MM.1S (cell line): Measurements from ENCODE around the gene CFB.

Experiments
- DNase-seq: peaks from one replicate; pipeline ENCODE4 v3.0.0-alpha.2; 2015
- H2AFZ ChIP-seq: fragments of 300-600 bp; sonication (generic); 2 replicates; pipeline ENCODE4 v1.6.0; 2016; ENCODE audit warnings: antibody characterized with exemption, low read length
- H3F3A ChIP-seq: fragments of 300-600 bp; sonication (generic); 2 replicates; pipeline ENCODE4 v1.6.1; 2016; ENCODE audit warnings: mild to moderate bottlenecking, antibody characterized with exemption, low read length, moderate library complexity, mixed read lengths; ENCODE audit not compliant: insufficient read depth
- H3K27ac ChIP-seq: fragments of 300-600 bp; sonication (generic); 2 replicates; pipeline ENCODE4 v1.5.1; 2016; ENCODE audit warnings: mild to moderate bottlenecking, low read length
- H3K27me3 ChIP-seq: fragments of 300-600 bp; sonication (generic); replicated peaks from 2 replicates; pipeline ENCODE4 v1.6.0; 2016; ENCODE audit warnings: low read length; ENCODE audit not compliant: insufficient read depth
- H3K36me3 ChIP-seq: fragments of 300-600 bp; sonication (generic); replicated peaks from 2 replicates; pipeline ENCODE4 v1.6.1; 2016; ENCODE audit warnings: mild to moderate bottlenecking, low read length, mixed read lengths; ENCODE audit not compliant: insufficient read depth
- H3K4me1 ChIP-seq: fragments of 300-600 bp; sonication (generic); 2 replicates; pipeline ENCODE4 v1.6.1; 2016; ENCODE audit warnings: low read length, mixed read lengths
- H3K4me2 ChIP-seq: fragments of 300-600 bp; sonication (generic); 2 replicates; pipeline ENCODE4 v1.6.0; 2016; ENCODE audit warnings: low read depth, low read length
- H3K4me3 ChIP-seq: fragments of 300-600 bp; sonication (generic); 2 replicates; pipeline ENCODE4 v1.5.1; 2016; ENCODE audit warnings: low read length, mixed read lengths
- H3K79me2 ChIP-seq: fragments of 300-600 bp; sonication (generic); 2 replicates; pipeline ENCODE4 v1.6.1; 2016; ENCODE audit warnings: mixed run types, low read length, mixed read lengths
- H3K9ac ChIP-seq: fragments of 300-600 bp; sonication (generic); 2 replicates; pipeline ENCODE4 v1.6.1; 2016; ENCODE audit warnings: low read length, mixed read lengths
- H3K9me2 ChIP-seq: fragments of 300-600 bp; sonication (generic); replicated peaks from 2 replicates; pipeline ENCODE4 v1.6.1; 2016; ENCODE audit warnings: mild to moderate bottlenecking, low read length, mixed read lengths; ENCODE audit not compliant: insufficient read depth
- H3K9me3 ChIP-seq: fragments of 300-600 bp; sonication (generic); replicated peaks from 2 replicates; pipeline ENCODE4 v1.6.1; 2016; ENCODE audit warnings: mild to moderate bottlenecking, low read length, mixed read lengths; ENCODE audit not compliant: insufficient read depth
- H4K20me1 ChIP-seq: fragments of 300-600 bp; sonication (generic); 2 replicates; pipeline ENCODE4 v1.6.1; 2016; ENCODE audit warnings: mild to moderate bottlenecking, low read length, moderate library complexity, mixed read lengths; ENCODE audit not compliant: insufficient read depth
- CTCF ChIP-seq: fragments of 300-600 bp; sonication (generic); IDR thresholded peaks from 2 replicates; pipeline ENCODE4 v1.5.1; 2016; ENCODE audit warnings: antibody characterized with exemption, low read length, mixed read lengths
- EZH2 ChIP-seq: fragments of 300-600 bp; sonication (generic); optimal IDR thresholded peaks from 2 replicates; pipeline ENCODE3; 2017; ENCODE audit warnings: low read depth, mild to moderate bottlenecking, antibody characterized with exemption, low read length, mixed read lengths
- EZH2phosphoT487 ChIP-seq: fragments of 300-600 bp; sonication (generic); IDR thresholded peaks from 2 replicates; pipeline ENCODE4 v1.6.1; 2018; ENCODE audit warnings: antibody characterized with exemption, low read length

Gene CFB

GRCh38 chr6:31952140-31952805 is 6.4 kb downstream of the CFB start:
- Histone ChIP-seq H3K27me3 (peaks cover 12% of the 10 kb centered on the region), H3K9ac (no peak overlapping the region), H3K9me3 (no peaks in the 10 kb centered on the region), H3F3A (no peaks in the 10 kb centered on the region), H3K27ac (no peak overlapping the region), H3K4me2 (no peak overlapping the region), H3K9me2 (no peaks in the 10 kb centered on the region), H2AFZ (no peak overlapping the region), H3K4me1 (no peaks in the 10 kb centered on the region), H4K20me1 (no peaks in the 10 kb centered on the region), H3K4me3 (no peak overlapping the region), H3K79me2 (peaks cover 7% of the 10 kb centered on the region), H3K36me3 (0 out of 2 replicates have a peak, but pooled peaks cover 2% of the 10 kb centered on the region)
- no peak for DNase-seq
- TF ChIP-seq CTCF = peak; percentile 60
- TF ChIP-seq EZH2 = no peak

DNA sequence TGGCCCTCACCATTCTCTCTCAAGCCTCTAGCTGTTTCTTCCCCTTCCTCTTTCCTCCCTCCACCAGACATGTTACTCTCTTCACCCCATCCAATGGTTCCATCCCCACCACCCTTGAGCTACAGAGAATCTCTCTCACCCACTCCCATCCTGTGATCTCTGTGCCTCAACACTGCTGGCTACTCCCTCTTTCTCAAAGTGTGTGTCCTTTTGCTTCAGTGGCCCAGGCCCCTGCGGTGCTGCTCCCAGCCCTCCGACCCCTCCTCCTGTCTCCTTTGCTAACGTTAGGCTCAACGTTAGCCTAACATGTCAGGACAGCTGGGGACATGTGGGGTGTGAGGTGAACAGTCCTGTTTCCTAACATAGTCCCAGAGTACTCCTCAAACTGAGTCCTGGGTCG is 7.0 kb downstream of the CFB start:
- Histone ChIP-seq H3K9me3 (no peaks in the 10 kb centered on the region), H3F3A (no peaks in the 10 kb centered on the region), H3K4me2 (no peak overlapping the region), H3K36me3 (0 out of 2 replicates have a peak, but pooled peaks cover 2% of the 10 kb centered on the region), H3K9ac (no peak overlapping the region), H3K9me2 (no peaks in the 10 kb centered on the region), H2AFZ (no peak overlapping the region), H3K4me3 (no peak overlapping the region), H3K27me3 (peaks cover 6% of the 10 kb centered on the region; the same call in 1 of the 2 replicates), H4K20me1 (no peaks in the 10 kb centered on the region), H3K27ac (no peak overlapping the region), H3K79me2 (peaks cover 13% of the 10 kb centered on the region), H3K4me1 (peaks cover 5% of the 10 kb centered on the region)
- no peak for DNase-seq
- no peak for TF ChIP-seq EZH2phosphoT487
- TF ChIP-seq CTCF = no peak
- no peak for TF ChIP-seq EZH2

DNA sequence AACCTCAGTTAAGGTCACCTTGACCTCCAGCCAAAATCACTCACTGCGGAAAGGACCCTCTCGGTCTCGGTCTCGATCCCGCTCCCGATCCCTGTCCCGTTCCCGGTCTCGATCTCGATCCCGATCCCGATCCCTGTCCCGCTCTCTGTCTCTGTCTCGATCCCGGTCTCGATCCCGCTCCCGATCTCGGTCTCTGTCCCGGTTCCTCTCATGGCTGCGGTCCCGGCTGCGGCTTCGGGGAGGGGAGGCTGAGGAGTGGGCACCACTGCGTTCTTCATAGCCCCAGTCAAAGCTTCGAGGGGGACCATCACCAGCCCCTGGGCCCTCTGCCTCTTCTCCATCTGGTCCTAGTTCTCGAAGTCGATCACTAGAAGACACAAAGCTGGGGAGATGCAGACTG is 8.6 kb downstream of the CFB start:
- Histone ChIP-seq H3K4me1 (peaks cover 9% of the 10 kb centered on the region), H3K27me3 (no peaks in the 10 kb centered on the region), H3K9me2 (no peaks in the 10 kb centered on the region), H3K9ac (no peak overlapping the region), H3K4me3 (no peak overlapping the region), H3K4me2 (no peak overlapping the region), H3K36me3 (0 out of 2 replicates have a peak, but pooled peaks cover 2% of the 10 kb centered on the region), H3K79me2 (peaks cover 26% of the 10 kb centered on the region), H3F3A (no peaks in the 10 kb centered on the region), H4K20me1 (no peaks in the 10 kb centered on the region), H3K9me3 (no peaks in the 10 kb centered on the region), H3K27ac (no peak overlapping the region), H2AFZ (no peak overlapping the region)
- DNase-seq = no peak
- TF ChIP-seq EZH2phosphoT487 (no peak), EZH2 (no peak), CTCF (no peak)
